Epithelial cell of esophagus (primary cell): ENCODE data around the gene BCL2L13.
A peak's percentile ranks its signal among the peaks of the same experiment; 100 is the strongest.
"Not testable (repeated sequence)": the region's sequence is repeated elsewhere in the genome, so short reads cannot be mapped to it uniquely, and the experiment has no call there.

Experiments used
- DNase-seq: peaks from one replicate; pipeline ENCODE4 v3.0.0; 2010; ENCODE audit warnings: low read depth
- H3K4me3 ChIP-seq: 2 replicates; pipeline ENCODE4 v1.5.1; 2011; ENCODE audit warnings: mild to moderate bottlenecking, low read length, control low read depth
- TF ChIP-seq, protein P1 (sequence below): IDR thresholded peaks from 2 replicates; pipeline ENCODE4 v1.5.1; 2011; ENCODE audit warnings: low read depth, mild to moderate bottlenecking, low read length, control low read depth, inconsistent platforms; ENCODE audit not compliant: insufficient read depth; ENCODE audit errors: missing control alignments

BCL2L13 gene

DNA sequence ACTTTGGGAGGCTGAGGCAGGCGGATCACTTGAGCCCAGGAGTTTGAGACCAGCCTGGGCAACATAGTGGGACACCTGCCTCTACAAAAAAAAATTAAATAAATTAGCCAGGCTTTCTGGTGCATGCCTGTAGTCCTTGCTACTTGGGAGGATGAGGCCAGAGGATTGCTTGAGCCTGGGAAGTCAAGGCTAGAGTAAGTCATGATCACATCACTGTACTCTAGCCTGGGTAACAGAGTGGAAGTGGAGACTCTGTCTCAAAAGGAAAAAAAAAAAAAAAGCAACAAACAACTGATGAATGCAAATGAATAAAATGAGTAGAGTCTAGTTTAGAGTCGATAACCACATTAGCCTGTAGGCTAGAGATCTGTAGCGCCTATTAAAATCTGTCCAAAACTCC is 3.9 kb upstream of the BCL2L13 start:
- no peak overlapping the region for H3K4me3 ChIP-seq
- DNase-seq: peak; percentile 85
- TF ChIP-seq, protein P1, sequence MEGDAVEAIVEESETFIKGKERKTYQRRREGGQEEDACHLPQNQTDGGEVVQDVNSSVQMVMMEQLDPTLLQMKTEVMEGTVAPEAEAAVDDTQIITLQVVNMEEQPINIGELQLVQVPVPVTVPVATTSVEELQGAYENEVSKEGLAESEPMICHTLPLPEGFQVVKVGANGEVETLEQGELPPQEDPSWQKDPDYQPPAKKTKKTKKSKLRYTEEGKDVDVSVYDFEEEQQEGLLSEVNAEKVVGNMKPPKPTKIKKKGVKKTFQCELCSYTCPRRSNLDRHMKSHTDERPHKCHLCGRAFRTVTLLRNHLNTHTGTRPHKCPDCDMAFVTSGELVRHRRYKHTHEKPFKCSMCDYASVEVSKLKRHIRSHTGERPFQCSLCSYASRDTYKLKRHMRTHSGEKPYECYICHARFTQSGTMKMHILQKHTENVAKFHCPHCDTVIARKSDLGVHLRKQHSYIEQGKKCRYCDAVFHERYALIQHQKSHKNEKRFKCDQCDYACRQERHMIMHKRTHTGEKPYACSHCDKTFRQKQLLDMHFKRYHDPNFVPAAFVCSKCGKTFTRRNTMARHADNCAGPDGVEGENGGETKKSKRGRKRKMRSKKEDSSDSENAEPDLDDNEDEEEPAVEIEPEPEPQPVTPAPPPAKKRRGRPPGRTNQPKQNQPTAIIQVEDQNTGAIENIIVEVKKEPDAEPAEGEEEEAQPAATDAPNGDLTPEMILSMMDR: no peak

DNA sequence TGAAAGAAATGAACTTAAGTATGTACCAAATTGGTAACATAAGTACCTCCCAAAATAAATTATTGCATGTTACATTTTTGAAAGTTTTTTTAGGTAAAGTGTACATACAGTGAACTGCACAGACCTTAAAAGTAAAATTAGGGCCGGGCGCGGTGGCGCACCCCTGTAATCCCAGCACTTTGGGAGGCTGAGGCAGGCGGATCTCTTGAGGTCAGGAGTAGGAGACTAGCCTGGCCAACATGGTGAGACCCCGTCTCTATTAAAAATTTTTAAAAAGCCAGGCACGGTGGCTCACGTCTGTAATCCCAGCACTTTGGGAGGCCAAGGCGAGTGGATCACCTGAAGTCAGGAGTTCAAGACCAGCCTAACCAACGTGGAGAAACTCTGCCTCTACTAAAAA is 1.7 kb upstream of the BCL2L13 start:
- H3K4me3 ChIP-seq, DNase-seq: not testable (repeated sequence)

DNA sequence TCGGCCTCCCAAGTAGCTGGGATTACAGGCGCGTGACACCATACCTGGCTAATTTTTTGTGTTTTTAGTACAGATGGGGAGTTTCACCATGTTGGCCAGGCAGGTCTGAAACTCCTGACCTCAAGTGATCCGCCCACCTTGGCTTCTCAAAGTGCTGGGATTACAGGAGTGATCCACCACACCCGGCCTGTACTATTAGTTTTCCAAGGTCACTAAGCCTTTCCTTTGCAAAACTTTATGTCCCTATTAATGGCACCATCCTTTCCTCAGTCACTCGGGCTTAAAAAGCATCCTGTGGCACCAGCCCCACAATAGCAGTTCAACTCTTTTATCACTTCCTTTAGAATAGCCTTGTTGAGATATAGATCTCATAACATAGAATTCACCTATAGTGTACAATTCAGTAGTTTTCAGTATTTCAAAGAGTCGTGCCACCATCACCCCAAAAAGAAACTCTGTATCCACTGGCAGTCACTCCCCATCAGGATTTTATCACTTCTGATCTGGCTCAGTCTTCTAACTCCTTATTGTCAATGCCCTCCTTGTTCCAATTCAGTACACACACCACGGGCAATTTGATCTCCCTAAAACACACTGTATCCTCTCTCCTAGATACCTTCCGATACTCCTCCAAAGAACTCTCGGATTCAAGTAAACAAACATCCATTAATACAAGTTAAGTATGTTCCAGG is 921 bp upstream of the BCL2L13 start:
- peak overlapping the region; percentile 93 for H3K4me3 ChIP-seq
- DNase-seq: no peak
- TF ChIP-seq, protein P1: no peak

DNA sequence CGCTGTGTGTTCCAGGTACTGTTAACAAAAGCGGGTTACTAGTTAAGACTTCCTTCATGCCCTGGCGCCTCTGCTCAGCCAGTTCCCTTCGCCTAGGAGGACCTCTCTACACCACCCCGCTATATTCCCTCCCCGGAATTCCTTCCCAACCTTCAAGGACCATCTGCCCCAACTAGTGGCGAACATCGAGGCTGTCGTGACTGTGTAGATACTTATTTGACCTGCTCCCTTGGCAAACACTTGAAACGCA is 450 bp upstream of the BCL2L13 start:
- DNase-seq: peak; percentile 61
- H3K4me3 ChIP-seq: peak overlapping the region; percentile 93
- TF ChIP-seq, protein P1: no peak

DNA sequence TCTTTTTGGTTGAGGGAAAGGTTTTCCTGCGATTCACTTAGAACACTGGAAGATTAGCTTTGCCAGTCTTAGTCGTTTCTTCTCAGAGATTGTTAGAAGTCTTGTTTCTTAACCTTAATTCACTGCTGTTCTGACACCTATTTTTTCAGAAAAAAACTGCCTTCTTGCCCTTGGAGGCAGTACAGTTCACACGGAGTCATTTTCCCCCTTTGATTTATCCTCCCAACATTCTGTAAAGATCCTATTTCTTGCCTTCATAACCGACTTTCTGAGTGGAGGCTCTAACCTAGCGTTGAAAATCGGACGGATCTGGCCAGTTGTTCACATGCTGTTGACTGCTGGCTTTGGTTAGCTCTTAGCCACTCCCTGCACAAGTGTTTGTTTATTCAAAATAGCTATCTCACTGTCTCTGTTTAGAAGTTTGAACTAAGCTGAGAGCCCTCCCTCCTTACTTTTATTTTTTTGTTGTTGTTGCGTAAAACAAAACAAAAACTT is 737 bp downstream of the BCL2L13 start:
- H3K4me3 ChIP-seq: peak overlapping the region; percentile 93
- peak; percentile 62 for DNase-seq
- TF ChIP-seq, protein P1: no peak

DNA sequence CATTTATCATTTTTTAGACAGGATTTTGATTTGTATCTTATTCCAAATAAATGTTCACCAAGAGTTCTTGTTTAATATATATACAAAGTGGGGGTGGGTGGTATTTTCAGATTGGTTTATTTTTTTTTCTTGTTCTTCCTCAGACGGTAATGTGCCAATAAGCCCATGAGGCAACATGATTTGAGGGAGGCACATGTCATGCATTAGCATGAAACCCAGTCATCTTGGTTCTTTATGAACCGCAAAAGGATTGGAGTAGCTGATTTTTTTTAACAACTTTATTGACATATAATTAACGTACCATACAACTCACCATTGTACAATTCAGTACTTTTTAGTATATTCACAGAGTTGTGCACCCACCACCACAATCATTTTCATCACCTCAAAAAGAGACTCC is 2.7 kb downstream of the BCL2L13 start:
- TF ChIP-seq, protein P1: no peak
- DNase-seq: no peak
- no peak overlapping the region for H3K4me3 ChIP-seq

DNA sequence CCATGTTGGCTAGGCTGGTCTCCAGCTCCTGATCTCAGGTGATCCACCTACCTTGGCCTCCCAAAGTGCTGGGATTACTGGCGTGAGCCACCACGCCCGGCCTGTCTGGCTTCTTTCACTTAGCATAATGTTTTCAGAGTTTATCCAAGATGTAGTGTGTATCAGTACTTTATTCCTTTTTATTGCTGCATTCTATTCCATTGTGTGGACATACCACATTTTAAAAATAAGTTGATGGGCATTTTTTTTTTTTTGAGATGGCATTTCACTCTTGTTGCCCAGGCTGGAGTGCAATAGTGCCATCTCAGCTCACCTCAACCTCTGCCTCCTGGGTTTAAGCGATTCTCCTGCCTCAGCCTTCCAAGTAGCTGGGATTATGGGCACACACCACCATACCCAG is 3.8 kb downstream of the BCL2L13 start:
- DNase-seq, H3K4me3 ChIP-seq: not testable (repeated sequence)

DNA sequence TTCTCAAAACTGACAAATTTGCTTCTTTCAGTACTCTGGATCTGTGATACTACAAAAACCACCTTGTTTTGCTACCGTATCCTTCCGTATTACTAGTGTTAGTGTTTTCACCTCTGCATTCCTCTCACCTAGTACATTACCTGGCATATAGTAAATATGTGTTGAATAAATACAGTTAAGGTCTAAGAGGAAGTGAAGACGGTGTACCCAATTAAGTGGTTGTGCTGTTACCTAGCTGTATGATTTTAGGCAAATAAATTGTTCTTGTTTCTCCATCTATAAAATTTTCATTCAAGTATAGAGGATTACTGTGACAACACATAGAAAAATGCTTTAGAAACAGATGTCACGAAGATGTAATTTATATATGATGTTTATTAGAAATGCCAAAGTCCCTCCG is 8.9 kb downstream of the BCL2L13 start:
- no peak overlapping the region for H3K4me3 ChIP-seq
- no peak for DNase-seq
- TF ChIP-seq, protein P1: no peak
